SW480 (cell line): ENCODE data around the gene CCDC57.

Experiments used
- DNase-seq: peaks from one replicate; pipeline ENCODE4 v3.0.0-alpha.2; 2016; ENCODE audit warnings: low spot score

Gene CCDC57

DNA sequence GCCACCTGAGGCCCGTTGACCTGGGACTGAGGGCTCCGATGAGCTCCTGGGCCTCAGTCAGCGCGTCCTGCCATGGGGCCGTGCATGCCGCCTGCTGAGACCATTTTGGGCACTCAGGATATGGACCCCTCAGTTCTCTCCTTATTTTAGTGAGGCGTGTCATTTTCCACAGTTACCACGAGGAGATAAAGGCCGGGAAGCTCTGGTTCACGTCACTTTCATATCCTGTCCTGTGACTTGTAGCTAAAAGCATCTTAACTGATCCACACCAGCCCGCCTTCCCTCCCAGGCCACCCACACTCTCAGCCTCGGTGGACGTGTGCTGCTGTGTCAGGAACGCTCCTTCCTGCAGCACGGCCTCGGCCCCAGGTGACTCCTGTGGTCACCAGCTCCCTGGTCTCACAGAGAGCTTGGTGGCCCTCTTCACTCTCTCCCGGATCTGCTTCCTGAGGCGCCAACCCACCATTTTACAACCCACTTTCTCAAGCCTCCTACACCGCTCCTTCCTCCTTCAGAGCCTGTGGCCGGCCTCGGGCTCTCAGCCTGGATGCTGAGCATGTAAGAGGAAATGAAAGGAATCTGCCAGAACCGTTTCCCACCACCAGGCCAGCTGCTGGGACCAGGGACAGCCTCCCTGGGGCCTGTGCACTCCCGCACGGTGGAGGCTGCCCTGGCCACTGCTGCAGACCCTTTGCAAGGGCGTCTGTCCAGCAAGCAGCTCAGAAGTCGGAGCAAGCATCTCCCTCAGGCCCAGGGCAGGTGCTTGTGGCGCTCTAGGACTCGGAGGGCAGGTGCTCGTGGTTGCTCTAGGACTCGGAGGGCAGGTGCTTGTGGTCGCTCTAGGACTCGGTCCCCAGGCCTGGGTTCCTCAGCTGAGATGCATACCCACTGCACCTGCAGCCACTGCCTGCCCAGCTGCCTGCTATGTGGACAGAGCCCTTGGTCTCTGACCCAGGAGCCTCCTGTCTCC lies 90.7 kb downstream of the CCDC57 start:
- no peak for DNase-seq

GRCh38 chr17:82121246-82121645 lies 91.4 kb downstream of the CCDC57 start:
- no peak for DNase-seq

DNA sequence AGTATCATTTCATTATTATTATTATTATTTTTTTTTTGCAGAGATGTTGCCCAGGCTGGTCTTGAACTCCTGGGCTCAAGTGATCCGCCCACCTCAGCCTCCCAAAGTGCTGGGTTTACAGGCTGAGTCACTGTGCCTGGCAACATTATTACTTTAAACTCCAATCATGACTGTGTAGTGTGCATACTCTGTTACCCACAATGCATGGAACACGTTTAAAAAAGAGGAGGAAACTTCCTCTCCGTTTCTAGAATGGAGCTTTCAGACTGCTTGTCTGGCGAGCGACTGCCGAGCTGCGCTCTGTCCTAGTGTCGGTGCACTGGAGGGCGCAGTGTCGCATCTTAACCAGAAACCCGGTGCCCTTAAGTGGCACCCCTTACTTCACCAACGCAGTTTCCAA lies 92.5 kb downstream of the CCDC57 start:
- no peak for DNase-seq

- DNase-seq, result peak; percentile 81
Measured at GRCh38 chr17:82118815-82119380, 93.7 kb downstream of the CCDC57 start.

GRCh38 chr17:82118168-82118814 lies 94.4 kb downstream of the CCDC57 start:
- no peak for DNase-seq

DNA sequence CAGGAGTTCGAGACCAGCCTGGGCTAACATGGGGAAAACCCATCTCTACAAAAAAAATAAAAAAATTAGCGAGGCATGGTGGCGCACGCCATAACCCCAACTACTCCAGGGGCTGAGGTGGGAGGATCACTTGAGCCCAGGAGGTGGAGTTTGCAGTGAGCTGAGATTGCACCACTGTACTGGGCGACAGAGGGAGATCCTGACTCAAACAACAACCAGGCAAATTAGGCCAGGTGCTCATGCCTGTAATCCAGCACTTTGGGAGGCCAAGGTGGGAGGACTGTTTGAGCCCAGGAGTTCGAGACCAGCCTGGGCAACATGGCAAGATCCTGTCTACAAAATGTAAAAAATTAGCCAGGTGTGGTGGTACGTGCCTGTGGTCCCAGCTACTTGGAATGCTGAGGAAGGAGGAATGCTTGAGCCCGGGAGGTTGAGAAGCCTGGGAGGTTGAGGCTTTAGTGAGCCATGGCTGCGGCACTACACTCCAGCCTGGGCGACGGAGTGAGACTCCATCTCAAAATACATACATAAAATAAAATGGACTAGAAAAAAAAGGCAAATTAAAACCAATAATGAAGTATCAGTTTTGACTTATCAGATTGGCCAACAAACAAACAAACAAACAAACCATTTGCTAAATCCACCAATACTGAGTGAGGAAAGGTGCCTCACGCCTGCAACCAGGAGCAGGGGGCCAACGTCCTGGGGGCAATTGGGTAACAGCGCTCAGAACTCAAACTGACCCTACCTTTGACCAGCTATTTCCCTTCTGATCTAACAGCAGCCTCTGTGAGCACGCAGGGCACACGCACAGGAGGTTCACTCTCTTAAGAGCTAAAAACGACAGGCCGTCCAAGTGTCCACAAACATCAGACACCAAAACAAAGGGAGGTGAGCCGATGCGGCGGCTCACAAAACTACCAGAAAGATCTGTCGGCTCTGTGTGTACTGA lies 95.2 kb downstream of the CCDC57 start:
- no peak for DNase-seq

DNA sequence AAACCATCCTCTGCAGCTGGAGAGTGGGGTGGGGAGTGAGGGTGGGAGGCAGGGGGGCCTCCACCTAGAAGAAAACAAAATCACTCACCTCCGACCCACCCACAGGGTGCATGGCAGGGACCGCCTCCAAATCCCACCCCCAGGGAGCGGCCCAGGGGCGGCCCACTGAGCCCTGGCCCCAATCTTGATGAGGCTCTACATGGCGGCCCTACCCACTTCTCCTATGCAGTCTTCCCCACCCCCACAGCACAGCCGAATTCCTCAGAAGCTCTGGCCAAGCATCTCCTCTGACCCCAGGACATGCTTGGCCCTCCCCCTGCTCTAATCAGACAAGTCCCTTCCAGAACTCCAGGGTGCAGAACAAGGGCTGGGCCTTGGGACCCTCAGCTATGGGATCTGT lies 96.4 kb downstream of the CCDC57 start:
- no peak for DNase-seq

DNA sequence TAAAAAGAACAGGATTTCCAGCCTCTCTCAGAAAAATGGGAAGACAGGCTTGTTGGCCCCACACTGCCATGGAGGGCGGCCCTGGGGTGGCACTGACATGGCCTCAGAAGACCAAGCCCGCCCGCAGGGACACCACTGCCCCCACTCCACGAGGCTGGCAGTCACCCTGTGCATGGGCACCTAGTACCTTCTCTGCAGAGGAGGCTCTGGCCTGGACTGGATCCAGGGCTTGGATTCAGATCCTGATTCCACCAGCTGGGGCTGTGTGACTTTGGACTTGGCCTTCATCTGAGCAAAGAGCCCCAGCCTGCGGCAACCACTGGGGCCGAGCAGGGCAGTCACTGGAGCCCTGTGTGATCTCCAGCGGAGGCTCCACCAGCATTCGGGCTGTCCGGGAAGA lies 97.8 kb downstream of the CCDC57 start:
- DNase-seq, result no peak

- DNase-seq, result no peak
Measured at GRCh38 chr17:82114447-82114846, 98.2 kb downstream of the CCDC57 start.

- DNase-seq, result no peak
Measured at GRCh38 chr17:82113941-82114340, 98.7 kb downstream of the CCDC57 start.

DNA sequence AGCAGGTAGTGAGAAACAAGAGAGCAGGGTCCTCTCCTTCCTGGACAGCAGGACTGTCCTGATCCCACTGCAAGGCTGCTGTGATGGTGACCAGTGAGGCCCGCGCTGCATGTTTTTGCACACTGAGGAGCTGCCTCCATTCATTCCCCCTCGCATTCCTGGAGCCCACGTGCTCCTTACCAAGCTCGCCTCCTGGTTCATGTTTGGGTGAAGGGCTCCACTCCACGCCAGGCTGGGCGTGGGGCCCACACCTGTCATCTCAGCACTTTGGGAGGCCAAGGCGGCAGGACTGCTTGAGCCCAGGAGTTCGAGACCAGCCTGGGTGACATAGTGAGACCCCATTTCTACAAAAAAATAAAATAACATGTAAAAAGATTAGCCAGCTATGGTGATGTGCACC lies 99.2 kb downstream of the CCDC57 start:
- no peak for DNase-seq

DNA sequence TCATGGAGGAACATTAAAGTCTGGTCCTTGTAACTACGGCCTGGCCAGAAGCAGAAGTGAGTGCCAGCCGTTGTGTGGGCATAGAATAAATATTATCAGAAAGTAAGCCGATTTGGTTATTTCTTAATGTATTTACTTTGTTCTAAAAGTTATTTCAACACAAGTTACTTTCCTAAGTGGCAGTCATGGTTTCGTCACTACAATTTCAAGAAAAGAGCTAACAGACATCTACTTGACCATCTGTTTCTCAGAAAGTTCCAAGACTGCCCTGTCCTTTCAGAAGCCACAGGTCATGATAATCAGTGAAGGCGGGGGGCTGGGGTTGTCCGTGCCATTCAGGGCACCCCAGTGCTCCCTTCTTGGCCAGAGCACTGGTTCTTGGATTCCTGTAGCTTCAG lies 99.7 kb downstream of the CCDC57 start:
- DNase-seq, result no peak

DNA sequence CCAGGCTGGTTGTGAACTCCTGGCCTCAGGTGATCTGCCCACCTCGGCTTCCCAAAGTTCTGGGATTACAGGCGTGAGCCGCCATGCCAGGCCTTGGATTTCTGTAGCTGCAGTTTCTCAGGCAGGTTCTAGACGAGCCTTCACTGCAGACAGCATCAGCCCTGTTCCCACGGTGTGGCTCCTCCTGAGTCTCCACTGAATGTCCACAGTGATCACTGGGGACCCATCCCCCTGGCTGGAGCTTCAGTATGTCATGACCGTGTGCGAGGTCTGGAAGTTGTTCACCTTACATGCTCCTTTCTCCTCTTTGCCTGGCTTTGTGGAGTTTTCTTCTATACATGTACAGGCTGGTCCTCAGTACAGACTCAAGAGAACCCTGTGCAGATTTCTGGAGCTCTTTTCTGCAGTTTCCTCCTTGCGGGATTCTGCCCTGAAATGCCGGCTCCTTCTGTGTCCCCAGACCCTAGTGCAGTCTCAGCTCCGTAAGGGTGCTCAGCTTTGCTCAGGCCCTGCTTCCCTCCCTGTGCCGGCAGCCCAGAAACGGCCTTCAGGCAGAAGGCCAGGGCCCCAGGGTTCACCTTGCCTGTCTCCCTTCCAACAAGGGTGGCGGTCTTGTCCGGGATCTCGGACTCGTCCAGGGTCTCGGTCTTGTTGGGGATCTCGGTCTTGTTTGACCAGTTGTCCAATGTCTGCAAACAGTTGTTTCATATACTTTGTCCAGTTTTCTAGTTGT lies 100.3 kb downstream of the CCDC57 start:
- no peak for DNase-seq

DNA sequence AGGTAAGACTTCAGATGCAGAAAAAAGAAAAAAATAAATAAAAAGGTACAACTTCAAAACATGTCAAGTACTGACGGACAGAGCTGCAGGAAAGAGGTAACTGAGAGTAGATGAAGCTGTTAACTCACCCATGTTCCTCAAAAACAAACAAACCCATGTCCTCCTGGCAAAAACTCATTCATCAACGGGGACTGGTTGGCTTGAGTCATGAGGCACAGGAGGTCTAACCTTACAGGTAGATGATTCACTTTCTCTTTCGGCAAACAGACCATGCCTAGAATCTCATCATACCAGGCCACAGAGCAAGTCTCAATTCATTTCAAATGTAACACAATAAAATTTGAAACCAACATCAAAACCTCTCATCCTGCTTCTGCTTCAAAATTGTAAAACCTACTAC lies 102.3 kb downstream of the CCDC57 start:
- no peak for DNase-seq

GRCh38 chr17:82108961-82109475 lies 103.6 kb downstream of the CCDC57 start:
- DNase-seq, result no peak

GRCh38 chr17:82108496-82108945 lies 104.1 kb downstream of the CCDC57 start:
- no peak for DNase-seq

DNA sequence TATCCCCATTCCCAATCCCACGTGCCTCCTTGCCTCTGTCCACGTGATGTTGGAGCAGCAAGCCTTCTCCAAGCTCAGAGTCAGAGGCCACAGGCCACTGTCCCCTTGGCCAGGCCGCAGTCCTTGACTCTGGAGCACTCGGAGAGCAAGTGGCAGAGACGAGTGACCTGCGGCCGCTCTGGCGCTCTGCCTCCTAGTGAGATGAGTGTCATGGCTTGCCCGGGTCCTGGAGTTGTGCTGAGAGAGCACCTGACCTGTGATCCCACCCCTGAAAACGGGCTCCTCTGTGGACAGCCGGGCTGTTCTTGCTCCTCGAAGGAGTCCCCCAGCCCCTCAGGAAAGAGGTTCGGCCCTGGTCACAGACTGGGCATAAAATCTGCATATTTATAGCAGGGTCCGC lies 104.6 kb downstream of the CCDC57 start:
- no peak for DNase-seq

DNA sequence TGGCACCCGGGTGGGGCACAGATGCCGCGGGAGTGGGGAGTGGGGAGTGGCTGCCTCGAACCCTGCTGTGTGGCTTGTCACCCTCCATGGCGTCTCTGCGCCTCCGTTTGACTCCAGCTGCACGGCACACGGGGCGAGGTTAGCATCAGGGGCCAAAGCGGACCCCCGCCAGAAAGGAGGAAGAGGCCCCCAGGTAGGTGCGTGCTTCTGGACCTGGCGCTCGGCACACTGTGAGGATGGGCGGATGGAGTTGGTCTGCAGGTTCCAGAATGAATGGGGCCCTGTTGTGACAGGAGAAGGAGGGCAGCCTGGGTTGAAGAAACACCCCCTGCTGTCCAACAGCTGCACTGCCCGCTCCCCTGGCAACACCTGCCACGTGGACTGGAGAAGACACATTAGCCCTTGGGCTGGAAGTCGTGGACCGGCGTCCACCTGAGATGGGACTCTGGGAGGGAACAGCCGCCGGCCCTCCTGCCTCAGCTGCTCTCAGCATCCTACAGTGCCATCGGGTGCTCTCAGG lies 105.2 kb downstream of the CCDC57 start:
- no peak for DNase-seq

DNA sequence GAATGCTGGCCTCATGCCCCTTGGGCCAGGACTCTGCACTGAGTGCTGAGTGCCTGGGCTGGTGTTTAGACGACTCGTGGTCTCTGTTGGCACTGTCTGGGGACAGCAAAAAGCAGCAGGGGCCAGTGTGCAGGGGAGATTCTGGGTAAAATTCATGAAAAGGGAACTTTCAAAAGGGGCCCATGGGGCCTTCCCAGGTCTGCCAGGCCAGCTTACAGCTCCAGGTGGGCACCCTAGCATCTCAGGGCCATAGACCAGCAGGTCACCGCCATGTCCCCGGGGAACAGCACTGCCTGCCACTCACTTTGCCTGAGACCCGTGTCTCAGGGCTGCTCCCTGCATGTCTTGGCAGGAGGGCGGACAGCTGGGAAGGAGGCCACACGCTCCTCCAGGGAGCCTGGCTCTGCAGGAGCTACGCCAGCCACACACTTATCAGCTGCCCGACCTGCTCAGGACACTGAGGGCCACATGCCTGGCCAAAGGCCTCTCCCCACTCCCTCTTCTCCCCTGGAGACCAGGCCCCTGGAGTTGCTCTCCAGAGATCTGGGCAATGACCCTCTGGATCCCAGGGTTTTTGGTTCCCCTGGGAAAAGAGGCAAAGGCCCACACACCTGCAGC lies 105.8 kb downstream of the CCDC57 start:
- no peak for DNase-seq
